GM18520 (cell line): ENCODE measurements around the gene GNPDA1.

Source experiments
- ATAC-seq: cut with Tn5 transposase; IDR thresholded peaks from one replicate; pipeline ENCODE4 v1.9.1; 2021; ENCODE audit not compliant: unreplicated experiment

GNPDA1 gene

GRCh38 chr5:141958546-141959172, 54.2 kb downstream of the GNPDA1 start:
- no peak for ATAC-seq

DNA sequence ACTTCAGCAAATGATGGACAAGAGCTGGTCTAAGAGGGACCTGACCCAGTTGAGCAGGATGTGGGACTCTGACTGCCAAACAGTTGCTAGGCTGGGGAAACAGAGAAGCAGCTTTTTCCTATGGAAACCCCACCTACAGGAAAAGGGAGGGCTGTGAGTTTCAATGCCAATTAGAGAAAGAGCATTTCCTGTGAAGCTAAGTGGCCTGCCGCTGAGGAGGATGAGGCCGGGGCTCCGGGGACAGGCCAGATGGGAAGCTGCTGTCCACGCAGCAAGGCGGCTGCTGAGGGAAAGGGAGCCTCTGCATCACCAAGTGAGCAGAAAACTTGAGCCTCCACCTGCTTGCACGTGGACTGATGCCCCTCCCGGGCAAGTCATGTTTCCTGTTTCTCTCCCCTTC, 54.7 kb downstream of the GNPDA1 start, which contains the start of gene PCDH12:
Gene PCDH12, minus strand, starts transcription at position 90 of the 400 bp plus-strand sequence. CDS start 351 bp downstream, outside the sequence.
- ATAC-seq: no peak

DNA sequence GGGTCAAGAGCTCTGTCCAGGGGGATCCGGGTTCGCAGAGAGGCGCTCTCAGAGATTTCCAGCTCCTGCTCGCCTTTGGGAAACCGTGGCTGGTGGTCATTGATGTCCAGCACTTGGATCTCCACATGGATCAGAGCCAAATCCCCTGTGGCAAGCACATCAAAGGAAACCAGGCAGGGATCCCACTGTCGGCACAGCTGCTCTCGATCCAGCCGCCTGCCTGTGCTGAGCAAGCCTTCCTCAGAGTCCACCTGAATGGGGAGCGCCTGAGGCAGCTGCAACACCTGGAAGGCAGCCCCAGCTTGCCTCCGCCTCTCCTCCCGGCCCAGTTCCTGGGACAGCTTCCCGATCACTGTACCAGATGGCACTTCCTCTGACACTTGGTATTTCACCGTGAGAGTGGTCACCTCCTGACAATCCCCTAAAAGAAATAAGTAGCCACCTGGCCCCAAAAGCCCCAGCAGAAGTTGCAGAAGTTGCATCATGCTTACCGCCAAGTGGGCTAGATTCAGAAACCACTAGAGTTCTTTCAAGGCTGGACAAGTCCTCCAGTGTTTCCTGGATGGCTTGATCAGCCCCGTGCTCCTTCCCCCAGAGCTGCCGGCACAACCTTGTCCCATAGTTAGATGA, 55.3 kb downstream of the GNPDA1 start:
- ATAC-seq: no peak

GRCh38 chr5:141954194-141954593, 58.6 kb downstream of the GNPDA1 start:
- no peak for ATAC-seq

DNA sequence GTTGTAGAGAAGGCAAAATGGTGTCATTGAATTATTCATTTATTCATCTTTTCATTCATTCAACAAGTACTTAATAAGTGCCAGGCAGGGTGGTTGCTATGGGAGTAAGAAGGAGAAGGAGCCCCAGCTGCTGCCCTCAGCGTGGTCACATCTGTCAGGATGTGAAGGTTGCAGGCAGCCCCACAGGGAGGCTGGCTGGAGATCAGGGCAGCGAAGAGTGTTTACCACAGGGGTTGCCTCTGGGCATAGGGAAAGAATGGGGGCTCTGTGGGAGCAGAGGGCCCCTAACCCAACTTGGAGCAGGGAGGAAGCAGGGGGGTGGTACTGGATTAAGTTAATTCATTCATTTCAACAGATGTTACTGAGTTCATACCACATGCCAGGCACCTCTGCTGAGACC, 60.8 kb downstream of the GNPDA1 start:
- ATAC-seq: no peak

DNA sequence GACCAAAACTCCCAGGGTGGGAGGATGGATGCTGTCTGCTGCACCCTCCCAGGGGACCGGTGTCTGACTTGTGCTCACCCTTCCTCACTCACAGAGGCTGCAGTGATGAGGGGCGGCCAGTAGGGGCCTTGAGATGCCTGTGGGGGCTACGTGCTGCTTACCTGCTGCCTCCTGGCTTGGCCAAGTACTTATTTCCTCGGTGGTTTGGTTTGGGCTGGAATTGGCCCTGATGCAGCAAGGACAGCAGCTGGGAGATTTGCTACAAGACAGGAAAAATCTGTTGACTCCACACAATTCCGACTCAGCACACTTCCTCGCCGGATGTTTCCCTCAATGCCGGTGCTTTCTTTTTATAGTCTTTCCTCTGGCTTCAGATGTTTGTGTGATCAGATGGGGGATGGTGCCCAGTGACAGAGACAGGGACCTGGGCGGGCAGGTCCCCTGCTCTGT, 61.5 kb downstream of the GNPDA1 start:
- no peak for ATAC-seq
